GM13977 (cell line): Measurements from ENCODE around the gene GDI2.

Source experiments
- DNase-seq: peaks from one replicate; pipeline ENCODE4 v3.0.0; 2012; ENCODE audit warnings: low spot score
- CTCF ChIP-seq: IDR thresholded peaks from 2 replicates; pipeline ENCODE4 v1.5.1; 2012; ENCODE audit warnings: mild to moderate bottlenecking, control low read depth; ENCODE audit not compliant: insufficient read depth; ENCODE audit errors: extremely low read depth, missing control alignments
- in situ Hi-C: fragments of 300-500 bp; cut with MboI; formaldehyde crosslinking; loops from one replicate; pipeline ENCODE4 v1.12.0; 2022; ENCODE audit warnings: low sequenced_read_pairs, low pct_unique_long_range_greater_than_20kb, mixed read lengths, inconsistent platforms; ENCODE audit not compliant: unreplicated experiment

The GDI2 gene

GRCh38 chr10:5761220-5761619 lies 52.0 kb downstream of the GDI2 start:
- in situ Hi-C loops, result no loop called here
- no peak for TF ChIP-seq CTCF
- DNase-seq, result no peak

DNA sequence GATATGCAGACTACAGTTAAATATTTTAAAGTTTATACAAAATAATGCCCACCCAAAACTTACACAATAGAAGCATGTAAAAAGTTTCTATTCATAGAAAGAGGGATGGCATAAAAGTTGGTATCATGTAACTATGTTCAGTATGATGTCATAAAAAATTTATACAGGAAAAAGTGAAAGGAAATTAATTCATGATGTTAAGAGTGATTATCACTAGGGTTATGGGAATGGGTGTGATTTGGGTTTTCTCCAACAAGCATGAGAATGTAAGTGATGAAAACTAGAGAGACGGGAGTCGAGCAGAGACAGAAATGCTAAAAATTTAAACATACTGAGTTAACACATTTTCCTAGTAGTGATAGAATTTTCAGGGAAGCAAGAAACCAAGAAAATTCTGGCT lies 52.7 kb downstream of the GDI2 start:
- in situ Hi-C loops, result no loop called here
- DNase-seq, result no peak
- no peak for TF ChIP-seq CTCF

DNA sequence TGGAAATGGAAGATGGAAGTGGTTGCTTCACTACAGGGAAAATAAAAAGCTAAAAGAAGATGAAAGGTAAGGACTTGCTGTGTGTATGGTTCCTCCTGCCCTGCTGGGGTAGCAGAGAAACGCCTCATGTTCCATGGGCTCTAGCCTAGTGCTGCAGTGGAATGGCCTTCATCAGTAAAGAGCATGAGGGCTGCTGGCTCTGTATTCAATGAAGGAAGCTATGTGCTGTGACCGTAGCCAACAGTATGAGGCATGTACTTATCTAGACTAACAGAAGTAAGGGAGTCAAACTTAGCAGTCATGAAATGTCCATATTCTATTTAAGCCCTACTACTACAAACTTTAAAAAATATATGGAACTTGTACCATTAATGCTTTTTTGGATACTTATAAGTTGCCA lies 54.3 kb downstream of the GDI2 start:
- DNase-seq, result no peak
- no peak for TF ChIP-seq CTCF
- in situ Hi-C loops, result no loop called here

DNA sequence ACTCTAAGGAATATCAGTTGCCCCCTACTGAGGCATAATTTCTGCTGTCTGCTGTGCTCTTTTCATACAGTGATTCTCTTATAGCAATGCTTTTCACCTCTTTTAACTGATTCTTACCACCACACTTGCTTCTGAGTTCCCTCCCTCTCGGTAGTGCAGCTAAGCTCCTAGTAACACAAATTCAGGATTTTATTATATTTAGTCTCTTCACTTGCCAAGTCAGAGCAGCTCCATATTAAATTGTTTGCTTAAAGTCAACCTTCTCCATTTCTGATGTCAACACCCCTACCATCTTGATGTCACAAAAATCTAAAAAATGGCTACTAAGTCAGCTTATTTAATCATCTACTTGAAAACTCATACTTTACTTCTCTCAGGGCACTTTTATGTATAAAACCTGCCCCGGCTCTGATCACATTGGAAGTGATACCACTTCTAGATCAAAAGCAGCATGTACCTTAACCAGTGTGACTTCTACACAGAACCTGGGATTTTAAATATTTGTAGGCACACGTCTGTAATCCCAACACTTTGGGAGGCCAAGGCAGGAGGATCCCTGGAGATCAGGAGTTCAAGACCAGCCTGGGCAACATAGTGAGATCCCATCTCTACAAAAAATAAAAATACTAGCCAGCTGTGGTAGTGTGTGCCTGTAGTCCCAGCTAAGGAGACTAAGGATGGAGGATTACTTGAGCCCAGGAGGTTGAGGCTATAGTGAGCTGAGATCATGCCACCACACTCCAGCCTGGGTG lies 55.3 kb downstream of the GDI2 start:
- no peak for DNase-seq
- no peak for TF ChIP-seq CTCF
- in situ Hi-C loops, result no loop called here

DNA sequence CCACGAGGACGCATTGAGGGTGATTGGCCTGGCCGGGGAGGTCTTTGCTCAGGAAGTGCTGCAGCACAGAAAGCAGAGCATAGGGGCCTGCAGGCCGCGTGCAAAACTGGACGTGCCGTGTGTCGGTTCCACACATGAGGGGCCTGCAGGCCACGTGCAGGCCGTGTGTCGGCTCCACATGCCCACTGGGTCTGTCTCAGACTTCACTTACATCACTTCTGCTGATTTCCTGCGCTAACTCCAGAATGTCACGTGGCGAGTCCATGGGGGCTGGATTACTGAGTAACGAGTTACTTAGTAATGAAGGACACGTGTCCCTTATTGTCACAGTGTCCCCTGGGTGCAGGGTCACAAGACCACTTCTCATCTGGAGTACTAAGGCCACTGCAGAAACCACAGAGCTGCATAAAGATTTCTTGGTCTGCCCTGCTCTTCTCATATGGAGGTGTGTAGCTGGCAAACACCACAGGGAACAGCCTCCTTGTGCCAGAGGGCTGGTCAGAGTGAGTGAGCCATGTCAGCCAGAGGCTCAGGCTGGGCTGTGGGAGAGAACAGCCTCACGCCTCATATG lies 60.8 kb downstream of the GDI2 start:
- in situ Hi-C loops, result no loop called here
- no peak for DNase-seq

DNA sequence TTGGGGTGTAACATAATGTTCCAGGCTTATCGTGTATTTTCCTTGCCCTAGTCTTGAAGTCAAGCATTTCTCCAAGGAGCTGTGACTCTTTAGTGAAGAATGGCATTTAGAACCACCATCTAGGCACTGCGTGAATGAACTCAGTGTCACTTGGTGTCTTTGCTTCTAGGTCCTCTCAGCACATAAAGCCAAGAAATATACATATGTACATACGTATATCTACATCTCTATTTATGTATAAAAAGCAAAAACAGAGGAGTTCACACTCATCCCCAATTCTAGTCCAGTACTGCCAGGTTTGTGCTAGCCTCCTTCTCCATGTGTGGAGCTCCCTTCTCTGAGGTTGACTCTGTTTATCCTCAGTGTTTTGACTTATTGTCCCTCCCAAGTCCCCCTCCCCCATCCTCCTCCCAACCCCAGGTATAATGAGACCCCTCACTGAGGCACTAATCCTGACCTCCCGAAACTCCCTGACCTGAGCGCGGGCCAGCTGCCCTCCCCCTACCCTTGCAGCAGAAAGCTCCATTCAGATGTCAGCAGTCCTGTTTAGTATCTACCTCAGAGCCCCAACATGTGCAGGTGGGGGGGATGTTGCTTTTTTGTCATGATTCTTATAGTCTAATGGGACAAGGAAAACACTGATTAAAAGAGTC lies 61.5 kb downstream of the GDI2 start:
- TF ChIP-seq CTCF, result no peak
- no peak for DNase-seq
- in situ Hi-C loops, result no loop called here

More for the DNA sequence above, 60.8 kb downstream of the GDI2 start:
- TF ChIP-seq CTCF, result no peak
